HEK293 (cell line): ENCODE data around the gene MMD.

Source experiments
- OVOL3 ChIP-seq: fragments of 450-650 bp; formaldehyde crosslinking; IDR thresholded peaks from 2 replicates; pipeline ENCODE4 v1.5.1; 2016; ENCODE audit warnings: missing biosample characterization, missing genetic modification characterization
- TCF7L2 ChIP-seq: IDR thresholded peaks from 2 replicates; pipeline ENCODE4 v1.6.1; 2011; ENCODE audit warnings: low read depth, mild to moderate bottlenecking, inconsistent platforms, low read length, moderate library complexity, borderline replicate concordance
- ZNF19 ChIP-seq: fragments of 450-650 bp; formaldehyde crosslinking; IDR thresholded peaks from 2 replicates; pipeline ENCODE4; 2016; ENCODE audit warnings: missing biosample characterization, missing genetic modification characterization, low read depth
- ZNF660 ChIP-seq: fragments of 450-650 bp; IDR thresholded peaks from 2 replicates; pipeline ENCODE4 v1.5.1; 2018; ENCODE audit warnings: missing biosample characterization, mild to moderate bottlenecking, missing genetic modification characterization
- ZNF768 ChIP-seq: fragments of 450-650 bp; formaldehyde crosslinking; IDR thresholded peaks from 2 replicates; pipeline ENCODE4 v1.5.1; 2018; ENCODE audit warnings: missing biosample characterization, mild to moderate bottlenecking, missing genetic modification characterization
- TF ChIP-seq, protein P1 (sequence below): fragments of 450-650 bp; formaldehyde crosslinking; IDR thresholded peaks from 2 replicates; pipeline ENCODE4 v1.5.1; 2016; ENCODE audit warnings: missing biosample characterization, missing genetic modification characterization
- TF ChIP-seq, protein P2 (sequence below): fragments of 450-650 bp; formaldehyde crosslinking; IDR thresholded peaks from 2 replicates; pipeline ENCODE4 v1.5.1; 2016; ENCODE audit warnings: missing biosample characterization, missing genetic modification characterization
- TF ChIP-seq, protein P3 (sequence below): fragments of 450-650 bp; formaldehyde crosslinking; IDR thresholded peaks from 2 replicates; pipeline ENCODE4 v1.5.1; 2016; ENCODE audit warnings: missing biosample characterization, missing genetic modification characterization

DNA sequence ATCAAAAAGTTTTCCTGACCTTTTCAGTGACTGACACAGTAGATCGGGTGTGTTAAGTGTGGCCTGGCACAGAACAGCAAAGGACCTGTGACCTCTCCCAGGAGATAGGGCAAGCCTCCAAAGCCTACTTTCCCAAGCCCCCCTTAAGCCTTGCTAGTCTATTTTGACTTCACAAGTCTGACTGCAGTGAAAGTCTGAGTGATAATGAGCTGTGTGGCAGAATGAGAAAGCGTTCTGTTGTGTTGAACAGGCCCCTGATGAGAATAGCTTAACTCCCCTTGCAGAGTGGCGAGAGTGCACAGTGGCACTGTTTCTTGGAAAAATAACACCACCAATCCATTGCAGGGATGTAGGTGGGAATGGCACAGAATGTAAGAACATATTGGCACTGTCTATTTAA is 32.8 kb downstream of the MMD start:
- TF ChIP-seq ZNF19 (tag by site-specific recombination) (no peak), TCF7L2 (no peak), ZNF768 (tag by site-specific recombination) (no peak), ZNF660 (tag by site-specific recombination) (no peak), OVOL3 (tag by site-specific recombination) (no peak)
- TF ChIP-seq, protein P1, sequence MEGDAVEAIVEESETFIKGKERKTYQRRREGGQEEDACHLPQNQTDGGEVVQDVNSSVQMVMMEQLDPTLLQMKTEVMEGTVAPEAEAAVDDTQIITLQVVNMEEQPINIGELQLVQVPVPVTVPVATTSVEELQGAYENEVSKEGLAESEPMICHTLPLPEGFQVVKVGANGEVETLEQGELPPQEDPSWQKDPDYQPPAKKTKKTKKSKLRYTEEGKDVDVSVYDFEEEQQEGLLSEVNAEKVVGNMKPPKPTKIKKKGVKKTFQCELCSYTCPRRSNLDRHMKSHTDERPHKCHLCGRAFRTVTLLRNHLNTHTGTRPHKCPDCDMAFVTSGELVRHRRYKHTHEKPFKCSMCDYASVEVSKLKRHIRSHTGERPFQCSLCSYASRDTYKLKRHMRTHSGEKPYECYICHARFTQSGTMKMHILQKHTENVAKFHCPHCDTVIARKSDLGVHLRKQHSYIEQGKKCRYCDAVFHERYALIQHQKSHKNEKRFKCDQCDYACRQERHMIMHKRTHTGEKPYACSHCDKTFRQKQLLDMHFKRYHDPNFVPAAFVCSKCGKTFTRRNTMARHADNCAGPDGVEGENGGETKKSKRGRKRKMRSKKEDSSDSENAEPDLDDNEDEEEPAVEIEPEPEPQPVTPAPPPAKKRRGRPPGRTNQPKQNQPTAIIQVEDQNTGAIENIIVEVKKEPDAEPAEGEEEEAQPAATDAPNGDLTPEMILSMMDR (tag by site-specific recombination) = no peak
- TF ChIP-seq, protein P2, sequence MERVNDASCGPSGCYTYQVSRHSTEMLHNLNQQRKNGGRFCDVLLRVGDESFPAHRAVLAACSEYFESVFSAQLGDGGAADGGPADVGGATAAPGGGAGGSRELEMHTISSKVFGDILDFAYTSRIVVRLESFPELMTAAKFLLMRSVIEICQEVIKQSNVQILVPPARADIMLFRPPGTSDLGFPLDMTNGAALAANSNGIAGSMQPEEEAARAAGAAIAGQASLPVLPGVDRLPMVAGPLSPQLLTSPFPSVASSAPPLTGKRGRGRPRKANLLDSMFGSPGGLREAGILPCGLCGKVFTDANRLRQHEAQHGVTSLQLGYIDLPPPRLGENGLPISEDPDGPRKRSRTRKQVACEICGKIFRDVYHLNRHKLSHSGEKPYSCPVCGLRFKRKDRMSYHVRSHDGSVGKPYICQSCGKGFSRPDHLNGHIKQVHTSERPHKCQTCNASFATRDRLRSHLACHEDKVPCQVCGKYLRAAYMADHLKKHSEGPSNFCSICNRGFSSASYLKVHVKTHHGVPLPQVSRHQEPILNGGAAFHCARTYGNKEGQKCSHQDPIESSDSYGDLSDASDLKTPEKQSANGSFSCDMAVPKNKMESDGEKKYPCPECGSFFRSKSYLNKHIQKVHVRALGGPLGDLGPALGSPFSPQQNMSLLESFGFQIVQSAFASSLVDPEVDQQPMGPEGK (tag by site-specific recombination) = no peak
- TF ChIP-seq, protein P3, sequence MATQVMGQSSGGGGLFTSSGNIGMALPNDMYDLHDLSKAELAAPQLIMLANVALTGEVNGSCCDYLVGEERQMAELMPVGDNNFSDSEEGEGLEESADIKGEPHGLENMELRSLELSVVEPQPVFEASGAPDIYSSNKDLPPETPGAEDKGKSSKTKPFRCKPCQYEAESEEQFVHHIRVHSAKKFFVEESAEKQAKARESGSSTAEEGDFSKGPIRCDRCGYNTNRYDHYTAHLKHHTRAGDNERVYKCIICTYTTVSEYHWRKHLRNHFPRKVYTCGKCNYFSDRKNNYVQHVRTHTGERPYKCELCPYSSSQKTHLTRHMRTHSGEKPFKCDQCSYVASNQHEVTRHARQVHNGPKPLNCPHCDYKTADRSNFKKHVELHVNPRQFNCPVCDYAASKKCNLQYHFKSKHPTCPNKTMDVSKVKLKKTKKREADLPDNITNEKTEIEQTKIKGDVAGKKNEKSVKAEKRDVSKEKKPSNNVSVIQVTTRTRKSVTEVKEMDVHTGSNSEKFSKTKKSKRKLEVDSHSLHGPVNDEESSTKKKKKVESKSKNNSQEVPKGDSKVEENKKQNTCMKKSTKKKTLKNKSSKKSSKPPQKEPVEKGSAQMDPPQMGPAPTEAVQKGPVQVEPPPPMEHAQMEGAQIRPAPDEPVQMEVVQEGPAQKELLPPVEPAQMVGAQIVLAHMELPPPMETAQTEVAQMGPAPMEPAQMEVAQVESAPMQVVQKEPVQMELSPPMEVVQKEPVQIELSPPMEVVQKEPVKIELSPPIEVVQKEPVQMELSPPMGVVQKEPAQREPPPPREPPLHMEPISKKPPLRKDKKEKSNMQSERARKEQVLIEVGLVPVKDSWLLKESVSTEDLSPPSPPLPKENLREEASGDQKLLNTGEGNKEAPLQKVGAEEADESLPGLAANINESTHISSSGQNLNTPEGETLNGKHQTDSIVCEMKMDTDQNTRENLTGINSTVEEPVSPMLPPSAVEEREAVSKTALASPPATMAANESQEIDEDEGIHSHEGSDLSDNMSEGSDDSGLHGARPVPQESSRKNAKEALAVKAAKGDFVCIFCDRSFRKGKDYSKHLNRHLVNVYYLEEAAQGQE (tag by site-specific recombination) = no peak
